H1 (cell line): ENCODE results near the gene LDHB. TPM values are rescaled to one million over a fixed set of nuclear protein-coding genes. Genes with fewer than 3 reads are reported as not detected.

Source experiments
- ATF3 ChIP-seq: IDR thresholded peaks from 2 replicates; pipeline ENCODE4 v1.6.1; 2011; ENCODE audit warnings: low read depth, mild to moderate bottlenecking, low read length; ENCODE audit not compliant: insufficient read depth
- CEBPB ChIP-seq: IDR thresholded peaks from 2 replicates; pipeline ENCODE4 v1.6.1; 2012; ENCODE audit warnings: low read depth, low read length
- POU5F1 ChIP-seq: IDR thresholded peaks from 2 replicates; pipeline ENCODE4 v1.6.1; 2011; ENCODE audit warnings: low read depth, mild to moderate bottlenecking, low read length, moderate library complexity
- SUZ12 ChIP-seq: fragments of 200-600 bp; sonication (generic); IDR thresholded peaks from 2 replicates; pipeline ENCODE4 v1.6.1; 2012; ENCODE audit warnings: mild to moderate bottlenecking, inconsistent platforms, low read length, moderate library complexity, mixed read lengths
- polyA plus RNA-seq, 7 experiments: library from polyadenylated mRNA; depleted of rRNA in 3 of 7; stranded (reverse) in 5 of 7; unstranded in 2 of 7; fragments of >200 nt in 5 of 7; fragments of 200-250 nt in 2 of 7; gene quantifications; 1 replicate in 5 of 7; 2 replicates in 1 of 7; 4 replicates in 1 of 7; pipeline versions ENCODE4 v1.2.1 to v1.2.3, GENCODE V29; 2011 to 2013; ENCODE audit warnings: missing spikeins in 2 of 7, mixed read lengths in 2 of 7
- total RNA-seq: library from RNA; stranded (reverse); fragmentation: NEBNext Ultra II Directional; extraction: Animal tissue kit (Norgen Biotek cat#: 25700); gene quantifications from 2 replicates; pipeline ENCODE4 v1.2.1, GENCODE V29; 2021

The LDHB gene
- total and polyA plus RNA-seq, 2 of the 8 experiments (the other 6 are each of a cell fraction or from before 2014, with no cell fraction given), result 1,177 to 1,781 TPM

GRCh38 chr12:21602774-21603173, 54.9 kb downstream of the LDHB start (continued):
- TF ChIP-seq SUZ12 (no peak), ATF3 (no peak), CEBPB (no peak), POU5F1 (no peak)
